Panc1 (cell line): Measurements from ENCODE around the gene SEPTIN8. TPM values are rescaled to one million over a fixed set of nuclear protein-coding genes. Genes with fewer than 3 reads are reported as not detected.

Source experiments
- ATAC-seq: fragments of 200-7000 bp; cut with Tn5 transposase; 2 replicates; pipeline ENCODE4 v1.9.1; 2020; ENCODE audit warnings: mild to moderate bottlenecking, moderate library complexity
- BruUV-seq: library from RNA; stranded (reverse); fragments of 400-500 nt; replicated peaks from 2 replicates; lab custom pipeline; 2021; lab: Mats Ljungman, UMichigan
- CTCF ChIA-PET: fragments of 300-600 bp; sonication (Branson Sonifier 250); formaldehyde crosslinking; loops from one replicate; lab custom pipeline; 2022; ENCODE audit warnings: antibody characterized with exemption; lab: Charles Lee
- POLR2A ChIA-PET: fragments of 300-600 bp; sonication (Branson Sonifier 250); formaldehyde crosslinking; loops from one replicate; lab custom pipeline; 2022; ENCODE audit warnings: antibody characterized with exemption; lab: Charles Lee
- DNase-seq: peaks from one replicate; pipeline ENCODE4 v3.0.0-alpha.2; 2010; ENCODE audit warnings: low read depth, low spot score
- H3K27ac ChIP-seq: 2 replicates; pipeline ENCODE4 v1.5.1; 2011; ENCODE audit warnings: mild to moderate bottlenecking, low read length, inconsistent platforms
- H3K27me3 ChIP-seq: fragments of 200-500 bp; sonication (Bioruptor generic); 2 replicates; pipeline ENCODE4 v1.6.0; 2014; ENCODE audit warnings: low read length, inconsistent platforms; ENCODE audit not compliant: control insufficient read depth, insufficient read depth
- H3K36me3 ChIP-seq: fragments of 200-500 bp; sonication (Bioruptor generic); 2 replicates; pipeline ENCODE4 v1.5.1; 2014; ENCODE audit warnings: inconsistent platforms, mild to moderate bottlenecking, low read length, moderate library complexity; ENCODE audit not compliant: control insufficient read depth, insufficient read depth
- H3K4me1 ChIP-seq: 2 replicates; pipeline ENCODE4 v1.5.1; 2011; ENCODE audit warnings: inconsistent platforms, mild to moderate bottlenecking, low read length, moderate library complexity; ENCODE audit not compliant: control insufficient read depth, insufficient read depth
- H3K4me3 ChIP-seq, 2 experiments: 2 replicates each; pipeline ENCODE4 v1.5.1; 2011 to 2012; ENCODE audit warnings: low read depth in 2 of 2, low read length in 2 of 2, mild to moderate bottlenecking in 2 of 2, inconsistent platforms in 1 of 2, moderate library complexity in 1 of 2
- H3K9me3 ChIP-seq: fragments of 200-500 bp; sonication (Bioruptor generic); 2 replicates; pipeline ENCODE4 v1.5.1; 2014; ENCODE audit warnings: low read depth, mild to moderate bottlenecking, inconsistent platforms, low read length, moderate library complexity; ENCODE audit not compliant: control insufficient read depth, insufficient read depth
- POLR2AphosphoS5 ChIP-seq: IDR thresholded peaks from 2 replicates; pipeline ENCODE4 v1.6.1; 2012; ENCODE audit warnings: mild to moderate bottlenecking, low read depth, low read length, moderate library complexity
- SIN3A ChIP-seq: IDR thresholded peaks from 2 replicates; pipeline ENCODE4 v1.6.1; 2012; ENCODE audit warnings: low read depth, mild to moderate bottlenecking, low read length, moderate library complexity, borderline replicate concordance; ENCODE audit not compliant: insufficient read depth
- TCF7L2 ChIP-seq: IDR thresholded peaks from 2 replicates; pipeline ENCODE4 v1.6.1; 2011; ENCODE audit warnings: mild to moderate bottlenecking, low read depth, low read length, inconsistent platforms
- in situ Hi-C: cut with HindIII; loops from 2 replicates; pipeline ENCODE4 v1.10.0; 2016; ENCODE audit warnings: low sequenced_read_pairs, low pct_unique_long_range_greater_than_20kb
- intact Hi-C: fragments of 100-400 bp; cut with micrococcal nuclease; formaldehyde crosslinking; loops from one replicate; pipeline ENCODE4 v1.10.0; 2022; ENCODE audit not compliant: unreplicated experiment
- total RNA-seq: library from RNA; stranded (reverse); gene quantifications from one replicate; pipeline ENCODE4 v1.2.1, GENCODE V29; 2021; ENCODE audit not compliant: unreplicated experiment
- TF ChIP-seq, protein P1 (sequence below), 2 experiments: IDR thresholded peaks; 2 replicates each; pipeline ENCODE4 v1.6.1; 2011 to 2012; ENCODE audit warnings: low read depth in 2 of 2, control low read depth in 1 of 2, low read length in 1 of 2, mild to moderate bottlenecking in 1 of 2, moderate library complexity in 1 of 2; ENCODE audit not compliant: insufficient read depth in 1 of 2
- TF ChIP-seq, protein P2 (sequence below): fragments of 450-650 bp; IDR thresholded peaks from 2 replicates; pipeline ENCODE4 v1.5.1; 2017; ENCODE audit warnings: mild to moderate bottlenecking

SEPTIN8 gene
- total RNA-seq, 1 experiment from 2014 or later = 22.8 TPM

DNA sequence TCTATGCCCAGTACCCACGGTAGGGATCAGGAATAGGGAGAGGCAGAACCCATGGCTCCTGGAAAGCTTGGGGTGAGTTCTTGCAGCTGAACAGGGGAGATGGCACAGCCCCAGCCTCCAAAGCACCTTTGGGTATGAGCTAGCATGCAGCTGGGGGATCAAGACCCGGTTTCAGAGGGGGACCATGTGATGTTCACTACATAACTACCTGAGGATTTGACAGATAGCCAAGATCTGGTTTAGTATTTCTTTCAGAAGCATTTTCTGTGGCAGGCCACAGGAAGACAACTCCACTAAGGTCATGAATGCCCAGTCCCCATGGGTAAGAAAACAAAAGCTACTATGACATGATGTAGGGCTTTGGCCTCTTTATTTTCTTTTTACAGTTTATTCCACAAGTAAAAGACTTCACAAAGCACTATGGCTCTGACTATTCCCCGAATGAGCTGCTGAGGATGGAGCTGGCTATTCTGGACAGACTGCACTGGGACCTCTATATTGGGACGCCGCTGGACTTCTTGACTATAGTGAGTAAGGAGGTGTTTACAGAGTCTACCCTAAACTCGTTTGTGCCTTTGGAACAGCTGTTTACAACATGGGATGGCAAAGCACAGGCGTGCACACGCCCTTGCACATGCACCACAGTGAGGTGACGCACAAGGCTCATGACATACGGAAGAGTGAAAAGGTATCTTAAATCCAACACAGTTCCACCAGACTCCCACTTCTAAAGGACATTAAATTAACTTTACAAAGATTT lies 26.4 kb downstream of the SEPTIN8 start:
- ChIA-PET CTCF (no interaction called here), POLR2A (interaction anchor here (1.1 kb wide), 1 partner anchor 13 kb away, joined by 3 read pairs; the partner anchor contains the start of gene KIF3A)
- no peak overlapping the region for H3K27ac ChIP-seq
- no TSS peak for BruUV-seq
- no peaks in the 10 kb centered on the region for H3K36me3 ChIP-seq
- TF ChIP-seq TCF7L2 (no peak), POLR2AphosphoS5 (no peak), SIN3A (no peak)
- TF ChIP-seq, protein P1, sequence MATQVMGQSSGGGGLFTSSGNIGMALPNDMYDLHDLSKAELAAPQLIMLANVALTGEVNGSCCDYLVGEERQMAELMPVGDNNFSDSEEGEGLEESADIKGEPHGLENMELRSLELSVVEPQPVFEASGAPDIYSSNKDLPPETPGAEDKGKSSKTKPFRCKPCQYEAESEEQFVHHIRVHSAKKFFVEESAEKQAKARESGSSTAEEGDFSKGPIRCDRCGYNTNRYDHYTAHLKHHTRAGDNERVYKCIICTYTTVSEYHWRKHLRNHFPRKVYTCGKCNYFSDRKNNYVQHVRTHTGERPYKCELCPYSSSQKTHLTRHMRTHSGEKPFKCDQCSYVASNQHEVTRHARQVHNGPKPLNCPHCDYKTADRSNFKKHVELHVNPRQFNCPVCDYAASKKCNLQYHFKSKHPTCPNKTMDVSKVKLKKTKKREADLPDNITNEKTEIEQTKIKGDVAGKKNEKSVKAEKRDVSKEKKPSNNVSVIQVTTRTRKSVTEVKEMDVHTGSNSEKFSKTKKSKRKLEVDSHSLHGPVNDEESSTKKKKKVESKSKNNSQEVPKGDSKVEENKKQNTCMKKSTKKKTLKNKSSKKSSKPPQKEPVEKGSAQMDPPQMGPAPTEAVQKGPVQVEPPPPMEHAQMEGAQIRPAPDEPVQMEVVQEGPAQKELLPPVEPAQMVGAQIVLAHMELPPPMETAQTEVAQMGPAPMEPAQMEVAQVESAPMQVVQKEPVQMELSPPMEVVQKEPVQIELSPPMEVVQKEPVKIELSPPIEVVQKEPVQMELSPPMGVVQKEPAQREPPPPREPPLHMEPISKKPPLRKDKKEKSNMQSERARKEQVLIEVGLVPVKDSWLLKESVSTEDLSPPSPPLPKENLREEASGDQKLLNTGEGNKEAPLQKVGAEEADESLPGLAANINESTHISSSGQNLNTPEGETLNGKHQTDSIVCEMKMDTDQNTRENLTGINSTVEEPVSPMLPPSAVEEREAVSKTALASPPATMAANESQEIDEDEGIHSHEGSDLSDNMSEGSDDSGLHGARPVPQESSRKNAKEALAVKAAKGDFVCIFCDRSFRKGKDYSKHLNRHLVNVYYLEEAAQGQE (IDR thresholded peaks at IDR 0.05; ENCODE audit: insufficient read depth in 1 of 2, low read depth in 2 of 2, low read length in 1 of 2) = no peak
- TF ChIP-seq, protein P2, sequence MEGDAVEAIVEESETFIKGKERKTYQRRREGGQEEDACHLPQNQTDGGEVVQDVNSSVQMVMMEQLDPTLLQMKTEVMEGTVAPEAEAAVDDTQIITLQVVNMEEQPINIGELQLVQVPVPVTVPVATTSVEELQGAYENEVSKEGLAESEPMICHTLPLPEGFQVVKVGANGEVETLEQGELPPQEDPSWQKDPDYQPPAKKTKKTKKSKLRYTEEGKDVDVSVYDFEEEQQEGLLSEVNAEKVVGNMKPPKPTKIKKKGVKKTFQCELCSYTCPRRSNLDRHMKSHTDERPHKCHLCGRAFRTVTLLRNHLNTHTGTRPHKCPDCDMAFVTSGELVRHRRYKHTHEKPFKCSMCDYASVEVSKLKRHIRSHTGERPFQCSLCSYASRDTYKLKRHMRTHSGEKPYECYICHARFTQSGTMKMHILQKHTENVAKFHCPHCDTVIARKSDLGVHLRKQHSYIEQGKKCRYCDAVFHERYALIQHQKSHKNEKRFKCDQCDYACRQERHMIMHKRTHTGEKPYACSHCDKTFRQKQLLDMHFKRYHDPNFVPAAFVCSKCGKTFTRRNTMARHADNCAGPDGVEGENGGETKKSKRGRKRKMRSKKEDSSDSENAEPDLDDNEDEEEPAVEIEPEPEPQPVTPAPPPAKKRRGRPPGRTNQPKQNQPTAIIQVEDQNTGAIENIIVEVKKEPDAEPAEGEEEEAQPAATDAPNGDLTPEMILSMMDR = no peak
- DNase-seq (no peak), ATAC-seq (no peak)
- no peaks in the 10 kb centered on the region for H3K9me3 ChIP-seq
- intact Hi-C loops (loop anchor here (10.0 kb wide), 1 partner anchor 64 kb away; the partner anchor contains the start of gene SOWAHA), in situ Hi-C loops (no loop called here)
- H3K4me1 ChIP-seq = no peaks in the 10 kb centered on the region
- H3K4me3 ChIP-seq = no peak overlapping the region
- peaks cover 6% of the 10 kb centered on the region for H3K27me3 ChIP-seq

GRCh38 chr5:132749506-132749905 lies 27.5 kb downstream of the SEPTIN8 start:
- Histone ChIP-seq H3K27ac (no peak overlapping the region), H3K4me1 (no peaks in the 10 kb centered on the region), H3K9me3 (no peaks in the 10 kb centered on the region), H3K36me3 (no peaks in the 10 kb centered on the region), H3K4me3 (no peak overlapping the region), H3K27me3 (peaks cover 6% of the 10 kb centered on the region)
- DNase-seq (no peak), ATAC-seq (no peak)
- no TSS peak for BruUV-seq
- in situ Hi-C loops (no loop called here), intact Hi-C loops (no loop called here)
- TF ChIP-seq, protein P2 = no peak
- TF ChIP-seq SIN3A (no peak), TCF7L2 (no peak), POLR2AphosphoS5 (no peak)
- TF ChIP-seq, protein P1 (IDR thresholded peaks at IDR 0.05; ENCODE audit: insufficient read depth in 1 of 2, low read depth in 2 of 2, low read length in 1 of 2) = no peak
- POLR2A ChIA-PET = no interaction called here
- CTCF ChIA-PET = no interaction called here
